HG02885 (cell line): ENCODE results near the gene VPS41.

ENCODE experiments used
- ATAC-seq: cut with Tn5 transposase; IDR thresholded peaks from one replicate; pipeline ENCODE4 v1.9.1; 2021; ENCODE audit warnings: mild to moderate bottlenecking; ENCODE audit not compliant: unreplicated experiment, poor library complexity

Gene VPS41

DNA sequence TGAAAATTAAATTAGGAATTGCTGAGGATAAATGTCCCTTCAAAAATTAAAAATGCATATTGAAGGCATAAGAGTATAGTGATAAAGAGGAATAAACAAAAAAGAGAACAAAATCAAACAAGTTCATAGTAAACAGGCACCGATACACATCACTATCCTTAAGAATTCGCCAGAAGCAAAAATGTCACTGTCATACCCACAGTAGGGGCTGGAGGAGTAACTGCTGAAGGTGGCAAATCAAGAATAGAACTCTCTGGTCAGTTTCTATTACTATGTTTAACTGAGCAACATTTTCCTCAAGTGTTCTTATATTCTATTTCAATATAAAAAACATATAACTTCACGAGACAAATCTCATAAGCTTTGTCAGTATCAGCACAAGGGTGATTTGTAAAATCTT, 84.0 kb downstream of the VPS41 start:
- no peak for ATAC-seq

DNA sequence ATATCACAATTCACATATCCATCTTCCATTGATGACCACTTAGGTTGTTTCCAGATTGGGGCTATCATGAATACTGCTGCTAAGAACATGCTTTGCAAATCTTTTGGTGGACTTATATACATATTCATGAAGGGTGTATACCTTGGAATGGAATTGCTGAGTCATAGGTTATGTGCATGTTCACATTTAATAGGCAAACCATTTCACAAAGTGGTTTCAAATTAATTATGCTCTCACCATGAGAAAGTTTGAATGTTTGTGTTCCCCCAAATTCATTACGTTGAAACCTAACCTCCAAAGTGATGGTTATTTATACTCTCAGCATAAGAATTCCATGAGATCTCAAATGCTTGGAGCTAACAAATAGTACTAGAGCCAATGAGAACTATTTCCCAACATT, 86.4 kb downstream of the VPS41 start:
- ATAC-seq = no peak

DNA sequence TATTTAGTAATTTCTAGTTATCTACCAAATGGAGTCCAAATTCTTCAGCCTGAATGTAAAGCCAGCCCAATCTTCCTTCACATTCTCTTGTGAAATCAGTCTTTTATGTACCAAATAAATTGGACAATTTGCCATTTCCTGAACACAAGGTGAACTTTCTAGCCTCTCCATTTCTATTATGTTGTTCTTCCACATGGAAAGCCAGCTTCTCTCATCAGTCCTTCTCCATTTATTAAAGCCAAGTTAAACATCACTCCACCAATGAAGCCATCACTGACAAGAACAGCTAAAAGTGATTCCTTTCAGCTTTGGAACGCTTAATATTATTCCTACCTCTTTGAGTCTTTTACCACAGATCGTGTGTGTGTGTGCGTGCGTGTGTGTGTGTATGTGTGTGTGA, 88.4 kb downstream of the VPS41 start:
- ATAC-seq = no peak

DNA sequence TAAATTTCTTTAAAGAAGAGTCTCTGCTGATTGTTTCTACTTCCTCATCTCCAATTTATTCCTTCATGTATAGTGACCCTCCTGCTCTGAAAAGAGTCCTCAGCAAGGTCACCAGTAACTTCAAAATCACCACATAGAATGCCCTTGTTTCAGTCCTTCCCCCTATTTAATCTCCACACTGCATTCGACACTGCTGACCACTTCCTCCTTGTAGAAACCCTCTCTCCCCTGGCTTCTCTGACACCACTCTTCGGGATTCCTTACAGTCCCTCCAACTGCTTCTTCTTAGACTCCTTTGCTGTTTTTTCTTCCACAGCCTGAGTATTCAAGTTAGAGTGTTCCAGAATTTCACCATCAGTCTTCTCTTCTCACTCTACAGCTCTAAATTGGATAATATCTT, 89.5 kb downstream of the VPS41 start:
- no peak for ATAC-seq

DNA sequence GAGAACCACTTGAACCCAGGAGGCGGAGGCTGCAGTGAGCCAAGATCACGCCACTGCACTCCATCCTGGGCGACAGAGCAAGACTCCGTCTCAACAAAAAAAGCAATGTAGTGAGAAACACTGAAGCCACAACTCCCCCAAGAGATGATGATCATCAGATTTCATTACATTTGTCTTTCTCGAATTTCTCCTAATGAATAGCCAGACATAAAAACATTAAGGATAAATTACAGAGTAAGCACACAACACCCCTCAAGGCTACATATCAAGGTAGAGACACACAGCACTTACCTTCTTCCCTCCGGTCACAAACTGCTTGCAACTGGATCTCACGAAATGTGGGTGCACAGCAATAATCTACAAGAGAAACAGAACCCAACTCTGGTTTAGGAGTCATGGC, 91.5 kb downstream of the VPS41 start:
- no peak for ATAC-seq

DNA sequence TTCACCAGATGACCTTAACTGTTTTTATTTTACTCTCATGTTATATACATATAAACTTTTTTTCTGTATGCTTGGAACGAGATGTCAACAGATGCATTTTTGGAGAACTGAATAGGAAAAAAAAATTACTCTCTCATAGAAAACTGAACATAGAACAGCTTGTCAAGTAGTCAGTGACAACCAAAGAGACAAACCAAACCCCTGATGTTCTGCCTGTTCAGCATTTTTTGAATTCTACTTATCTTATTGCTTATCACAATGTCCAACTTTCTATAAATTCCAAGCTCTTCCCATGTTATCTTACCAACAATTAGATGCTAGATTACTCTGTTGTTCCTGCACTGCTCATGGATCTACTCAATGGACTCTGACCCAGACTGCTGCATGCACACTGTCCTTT, 95.2 kb downstream of the VPS41 start:
- ATAC-seq = no peak

DNA sequence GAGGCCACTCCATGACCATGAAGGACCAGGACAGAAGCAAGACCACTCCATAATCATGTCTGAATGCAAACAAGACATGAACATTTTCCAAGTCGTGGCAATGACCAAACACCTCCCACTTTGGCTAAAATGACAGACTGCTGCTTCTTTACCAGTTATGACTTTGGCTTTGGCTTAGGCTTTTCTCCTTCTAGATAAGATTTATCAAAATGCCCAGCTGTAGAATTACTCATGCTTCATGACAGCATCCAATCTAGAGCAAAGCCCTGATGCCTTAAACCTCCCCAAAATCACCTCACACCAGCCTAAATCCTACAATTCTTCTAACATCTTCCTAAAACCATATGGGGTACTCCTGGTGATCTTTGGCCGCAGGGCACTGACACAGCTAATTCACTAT, 102.1 kb downstream of the VPS41 start:
- ATAC-seq = no peak

DNA sequence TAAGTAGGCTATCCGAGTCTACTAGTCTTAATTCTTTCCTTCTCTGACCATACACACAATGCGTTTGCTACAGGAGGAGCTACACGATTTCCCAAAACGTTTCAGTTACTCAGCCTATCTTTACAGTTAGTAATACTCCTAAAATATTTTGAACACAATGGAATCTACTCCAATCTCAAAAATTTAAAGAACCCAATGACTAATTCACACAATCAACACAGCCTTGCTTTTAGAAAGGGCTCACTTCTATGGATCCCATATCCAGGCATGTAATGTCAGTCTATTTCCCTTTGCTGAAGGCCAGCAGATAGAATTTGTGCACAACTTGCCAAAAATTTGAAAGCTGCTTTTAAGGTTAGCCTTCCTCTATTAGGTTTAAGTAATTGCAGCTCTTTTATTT, 107.2 kb downstream of the VPS41 start:
- no peak for ATAC-seq

DNA sequence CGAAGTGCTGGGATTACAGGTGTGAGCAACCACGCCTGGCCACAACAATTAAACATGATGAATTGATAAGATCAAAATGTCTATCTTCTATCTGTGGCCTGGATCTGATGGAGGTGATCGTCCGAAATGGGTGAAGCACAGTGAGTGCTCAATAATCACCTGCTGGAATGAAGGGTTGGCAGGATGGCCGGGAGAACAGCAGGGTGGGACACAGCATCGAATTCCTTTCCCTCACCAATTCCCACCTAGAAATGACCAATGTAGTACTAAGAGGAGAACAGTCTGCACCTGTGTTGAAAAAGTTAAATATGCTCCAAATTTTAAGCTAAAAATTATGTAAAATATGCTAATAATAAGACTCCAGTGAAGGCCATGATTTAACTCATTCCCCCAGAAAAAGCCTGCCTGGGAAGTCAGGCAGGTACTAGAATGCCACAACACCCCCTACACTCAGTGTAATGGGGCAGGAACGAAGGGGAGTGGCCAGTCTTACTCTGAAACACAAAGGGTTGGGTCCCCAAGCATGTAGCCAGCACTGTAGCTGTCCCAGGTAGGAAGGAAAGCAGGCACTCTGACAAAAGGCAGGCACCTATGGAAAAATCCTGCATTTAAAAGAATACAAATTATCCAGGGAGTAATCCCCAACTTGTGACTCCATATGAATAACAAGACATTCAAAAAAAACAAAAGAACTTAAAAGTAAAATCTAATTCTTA, 110.3 kb downstream of the VPS41 start:
- ATAC-seq = no peak

DNA sequence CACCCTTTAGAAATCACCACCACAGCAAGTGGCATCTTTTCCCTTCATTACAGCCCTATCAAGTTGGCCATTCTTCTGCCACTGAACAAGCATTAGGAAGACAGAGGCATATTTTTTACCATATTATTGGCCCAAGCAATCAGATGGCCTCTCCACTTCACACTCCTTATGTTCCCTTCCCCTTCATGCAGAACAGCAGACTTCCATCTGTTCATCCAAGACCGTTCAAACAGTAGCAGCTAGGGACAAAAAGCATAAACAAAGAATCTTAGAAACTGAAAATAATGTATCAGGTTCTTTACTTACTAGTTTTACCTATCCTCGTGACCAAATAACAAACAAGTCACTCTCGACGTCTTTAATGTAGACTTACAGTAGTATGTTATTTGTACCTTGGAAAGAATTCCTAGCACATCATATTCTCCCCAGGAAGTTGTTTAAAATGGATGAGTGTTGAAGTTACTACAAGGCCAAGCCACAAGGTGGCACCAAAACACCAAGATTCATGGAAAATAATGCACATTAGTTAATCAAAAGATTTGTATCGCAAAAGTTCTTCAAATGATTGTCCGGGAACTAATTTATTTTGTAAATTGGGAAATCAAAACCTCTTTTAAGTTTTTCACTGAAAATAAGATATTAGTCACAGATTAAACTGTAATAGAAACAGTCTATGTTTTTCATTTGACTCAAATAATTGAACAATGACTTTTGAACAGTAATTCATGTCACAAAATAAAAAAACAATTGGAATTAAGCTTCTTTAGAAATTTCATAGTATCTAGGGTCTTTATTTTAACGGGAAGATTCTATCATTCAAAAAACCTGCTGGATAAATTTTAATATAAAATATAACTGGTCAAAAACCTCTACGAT, 112.1 kb downstream of the VPS41 start:
- peak; percentile 42 for ATAC-seq

DNA sequence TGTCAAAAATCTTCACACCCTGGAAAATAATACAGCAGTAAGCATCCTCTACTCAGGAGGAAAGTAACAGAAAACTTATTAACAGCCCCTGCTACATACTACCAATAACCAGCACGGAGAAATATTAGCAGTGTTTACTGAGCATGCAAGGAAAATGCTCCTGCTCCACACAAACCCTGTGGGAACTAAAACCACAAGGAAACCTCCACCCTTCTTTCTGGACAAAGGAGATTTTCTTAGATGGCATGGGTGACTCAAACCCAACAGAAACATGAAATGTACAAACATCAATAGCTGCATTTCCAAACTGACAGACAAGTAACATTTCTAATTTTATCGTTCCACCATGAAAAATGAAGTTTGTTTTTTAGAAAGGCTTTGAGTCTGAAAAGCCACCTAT, 113.4 kb downstream of the VPS41 start:
- no peak for ATAC-seq

DNA sequence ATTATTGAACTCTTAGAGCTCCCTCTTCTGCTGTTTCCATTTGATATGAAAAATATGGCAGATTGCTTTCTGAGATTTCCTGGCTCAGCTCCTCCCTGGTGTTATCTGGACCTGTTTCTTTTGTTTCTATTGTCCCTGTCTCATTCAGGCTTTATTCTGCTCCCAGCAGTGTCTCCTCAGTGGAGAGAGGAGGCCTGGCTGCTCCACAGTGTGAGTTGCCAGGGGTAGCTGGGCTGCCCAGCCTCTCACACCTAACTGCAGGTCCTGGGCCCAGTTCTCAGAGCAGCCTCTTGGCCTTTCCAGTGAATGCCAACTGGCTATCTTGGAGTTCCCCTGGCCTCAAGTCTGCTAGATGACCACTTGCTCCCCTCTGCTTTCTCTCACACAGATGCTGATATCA, 127.0 kb downstream of the VPS41 start:
- ATAC-seq = no peak

DNA sequence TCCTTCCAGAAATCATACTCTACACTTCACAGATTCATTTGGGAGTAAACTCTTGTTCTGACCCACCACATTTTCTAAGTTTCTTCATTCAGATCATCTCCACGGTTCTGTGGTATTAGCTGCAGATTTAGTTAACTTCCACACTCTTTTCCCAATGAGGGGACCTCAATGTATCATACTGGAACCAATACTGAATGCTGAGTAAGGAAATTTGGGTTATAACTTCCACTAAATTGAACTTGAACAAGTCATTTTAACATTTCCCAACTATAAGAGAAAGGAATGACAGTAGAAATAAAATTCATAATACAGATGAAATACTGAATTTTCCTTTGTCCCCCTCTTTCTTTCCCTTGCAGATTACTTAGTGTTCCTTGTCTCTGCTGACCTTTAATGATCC, 131.4 kb downstream of the VPS41 start:
- no peak for ATAC-seq

DNA sequence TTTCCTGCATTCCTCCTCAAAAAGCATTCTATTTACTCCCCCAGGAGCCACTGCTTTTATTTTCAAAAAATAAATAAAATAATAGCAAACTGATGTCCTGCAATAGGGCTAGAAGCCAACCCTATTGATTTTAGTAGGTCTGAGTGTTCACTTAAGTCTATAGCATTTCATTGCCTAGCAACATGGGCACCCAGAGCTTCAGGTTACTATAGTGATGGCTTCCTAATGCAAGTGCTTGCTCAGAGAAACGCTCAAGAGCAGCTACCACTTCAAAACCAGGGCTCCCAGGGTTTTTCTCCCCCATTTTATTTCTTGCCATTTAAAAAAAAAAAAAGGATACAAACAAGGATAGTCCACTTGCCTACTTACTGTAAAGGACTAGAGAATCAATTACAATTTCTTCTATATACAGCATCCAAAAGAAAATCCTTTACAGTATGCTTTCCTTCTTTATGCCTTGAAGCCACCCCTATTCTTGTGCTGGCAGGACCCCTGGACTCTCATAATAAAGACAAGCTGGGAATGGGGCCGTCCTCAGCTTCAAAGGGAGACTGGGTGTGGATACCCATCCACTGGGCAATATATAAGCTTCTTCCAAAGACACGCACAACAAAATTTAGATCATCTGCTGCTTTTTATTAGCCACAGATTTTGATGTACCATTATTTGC, 133.3 kb downstream of the VPS41 start:
- ATAC-seq = no peak

DNA sequence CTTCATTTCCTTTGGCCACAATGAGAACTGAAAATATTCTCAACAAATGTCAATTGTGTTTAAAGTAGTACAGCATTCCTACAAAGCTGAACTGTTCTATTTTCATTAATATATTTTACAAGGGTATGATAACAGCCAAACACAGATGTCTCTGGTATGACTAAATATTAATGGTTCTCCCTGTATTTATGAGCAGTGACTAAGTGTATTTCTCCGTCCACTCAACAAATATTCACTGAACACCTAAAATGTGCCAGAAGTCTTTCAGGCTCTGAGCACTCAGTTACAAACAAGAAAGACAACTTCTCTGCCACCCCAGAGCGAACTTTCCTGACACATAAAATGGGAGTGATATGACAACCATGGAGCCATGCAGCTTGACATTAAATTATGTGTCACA, 135.6 kb downstream of the VPS41 start:
- no peak for ATAC-seq

DNA sequence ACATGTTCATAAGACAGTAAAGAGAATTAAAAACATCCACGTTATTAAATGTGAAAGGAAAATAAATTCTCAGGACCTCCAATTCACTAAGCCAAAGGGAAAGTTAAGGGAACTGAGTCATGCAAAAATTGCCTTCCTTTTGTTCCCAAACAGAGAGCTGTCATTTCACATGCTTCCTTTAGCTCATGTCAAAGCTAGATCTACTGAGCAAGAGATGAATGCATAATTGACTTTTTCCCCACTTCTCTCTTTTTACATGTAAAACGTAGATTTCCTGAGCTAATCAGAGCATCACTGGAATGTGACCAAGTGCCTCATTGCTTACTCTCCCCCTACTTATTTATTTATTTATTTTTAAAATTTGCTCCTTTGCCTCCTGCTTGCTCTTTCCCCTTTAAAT, 148.8 kb downstream of the VPS41 start:
- no peak for ATAC-seq

DNA sequence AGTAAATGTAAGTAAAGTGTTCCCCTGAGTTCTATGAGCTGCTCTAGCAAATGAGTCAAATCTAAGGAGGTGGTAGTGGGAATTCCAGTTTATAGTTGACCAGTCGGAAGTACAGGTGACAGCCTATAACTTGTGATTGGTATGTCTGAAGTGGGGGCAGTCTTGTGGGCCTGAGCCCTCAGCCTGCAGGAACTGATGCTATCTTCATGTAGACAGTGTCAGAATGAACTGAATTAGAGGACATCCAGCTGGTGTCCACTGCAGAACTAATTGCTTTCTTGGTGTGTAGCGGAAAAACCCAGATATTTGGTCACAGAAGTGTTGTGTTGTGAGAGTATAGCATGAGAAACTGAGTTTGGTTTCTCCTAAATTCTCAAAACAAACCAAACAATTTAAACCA, 150.0 kb downstream of the VPS41 start:
- ATAC-seq = no peak

DNA sequence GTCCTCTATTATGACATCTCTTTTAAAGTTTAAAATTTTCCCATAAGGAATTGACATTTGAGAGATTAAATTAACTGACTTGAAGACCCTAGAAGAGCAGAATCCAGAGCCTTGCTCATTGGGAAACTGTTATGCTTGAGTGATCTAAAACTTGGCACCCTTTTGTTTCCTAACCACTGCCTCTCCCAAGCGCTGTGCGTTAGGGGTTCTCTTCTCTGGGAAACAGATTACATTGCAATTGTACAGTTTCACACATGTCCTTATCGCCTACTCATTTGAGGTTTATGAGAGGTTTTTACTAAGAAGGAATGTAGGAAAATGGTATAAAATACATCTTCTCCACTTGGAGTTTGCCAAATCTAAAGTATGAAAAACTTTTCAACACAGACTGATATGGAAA, 151.1 kb downstream of the VPS41 start:
- ATAC-seq = no peak

DNA sequence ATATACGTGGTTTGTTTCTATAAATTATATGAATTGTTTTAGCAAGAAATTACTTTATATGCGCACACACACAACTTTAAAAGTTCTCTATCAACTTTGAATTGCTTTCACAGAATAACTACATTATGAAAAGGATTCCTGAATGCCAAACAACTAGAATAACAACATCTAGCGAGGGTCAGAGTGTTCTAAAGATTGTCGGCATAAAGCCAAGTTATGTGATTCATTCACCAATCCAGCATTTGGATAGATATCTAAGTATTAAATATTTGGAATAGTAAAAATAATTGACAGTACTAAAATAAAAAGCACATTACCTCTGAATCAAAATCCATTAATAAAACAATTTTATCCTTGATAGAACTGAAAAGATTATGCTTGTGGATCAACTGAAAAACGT, 152.5 kb downstream of the VPS41 start:
- no peak for ATAC-seq

DNA sequence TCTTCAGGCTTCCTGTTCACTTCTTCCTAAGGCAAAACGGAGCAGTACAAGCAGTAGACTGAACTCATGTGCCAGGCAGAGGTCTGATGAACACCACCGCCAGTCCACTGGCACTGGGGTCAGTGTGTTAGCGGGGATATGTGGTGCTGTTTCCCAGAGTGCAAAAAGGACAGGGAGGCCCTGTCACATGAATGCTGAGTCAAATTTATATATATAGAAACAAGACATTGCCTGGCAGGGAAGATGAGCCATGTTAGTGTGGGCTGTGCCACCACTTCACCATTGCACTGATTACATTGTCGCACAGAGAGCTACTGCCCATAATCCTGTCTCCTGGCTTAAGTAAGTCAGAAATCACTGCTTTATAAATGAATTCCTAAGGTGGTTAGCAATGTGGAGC, 155.6 kb downstream of the VPS41 start:
- ATAC-seq = no peak

DNA sequence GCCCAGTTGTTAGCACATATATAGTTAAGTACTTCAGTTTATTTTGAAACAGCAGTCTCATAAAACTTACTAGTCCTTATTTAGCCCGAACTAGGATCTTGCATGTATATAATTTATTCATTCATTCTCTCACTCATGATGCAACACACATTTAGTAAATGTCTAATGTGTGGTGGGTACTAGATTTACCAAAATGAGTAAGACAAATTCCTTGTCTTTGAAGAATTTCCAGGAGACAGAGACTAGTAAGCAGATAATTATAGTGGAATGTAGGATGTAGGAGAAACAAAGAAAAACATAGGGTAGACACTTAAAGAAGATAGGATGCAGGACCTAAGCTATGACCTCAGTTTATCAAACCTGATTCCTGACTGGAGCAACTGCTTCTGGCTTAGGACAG, 157.6 kb downstream of the VPS41 start:
- ATAC-seq = no peak
